Right atrium auricular region (tissue), 2 donors: ENCODE data around the gene FSD1L. TPM values are rescaled to one million over a fixed set of nuclear protein-coding genes. Genes with fewer than 3 reads are reported as not detected.

Experiments
- total RNA-seq, 2 donors: library from RNA; depleted of rRNA; stranded (reverse); fragments of >200 nt; gene quantifications; one replicate each; pipeline ENCODE4 v1.1.0, GENCODE V29; 2016

FSD1L gene
- total RNA-seq, 2 donors from 2014 or later = 1.6 to 1.7 TPM

Other genes with a start within 250 kb of the FSD1L start
- gene SLC44A1, start 203.4 kb upstream of the FSD1L start, total RNA-seq = 10 to 100 TPM; 10.7 to 19.5 TPM
- gene FKTN, start 110.1 kb downstream of the FSD1L start, total RNA-seq = 1 to 10 TPM; 4.9 to 6.9 TPM
- not detected for gene TAL2, start 214.4 kb downstream of the FSD1L start, total RNA-seq
- 10 to 100 TPM; 38.1 to 56.7 TPM for gene TMEM38B, start 246.5 kb downstream of the FSD1L start, total RNA-seq